H1 (cell line): ENCODE measurements around the gene PRDM15.

ENCODE experiments used
- EZH2 ChIP-seq: fragments of 200-600 bp; sonication (generic); IDR thresholded peaks from 2 replicates; pipeline ENCODE4 v1.7.1; 2012; ENCODE audit warnings: low read depth, mild to moderate bottlenecking, moderate library complexity, low read length, inconsistent platforms; ENCODE audit not compliant: severe bottlenecking
- POLR2A ChIP-seq, 2 experiments: IDR thresholded peaks; 1 replicate in 1 of 2; 2 replicates in 1 of 2; pipeline ENCODE4 v1.6.1; 2011; ENCODE audit warnings: low read depth in 2 of 2, low read length in 2 of 2, mild to moderate bottlenecking in 2 of 2; ENCODE audit errors: control extremely low read depth in 1 of 2
- POLR2AphosphoS5 ChIP-seq: IDR thresholded peaks from 2 replicates; pipeline ENCODE4 v1.6.1; 2011; ENCODE audit warnings: low read depth, low read length
- SIX5 ChIP-seq: IDR thresholded peaks from 2 replicates; pipeline ENCODE4 v1.6.1; 2011; ENCODE audit warnings: mild to moderate bottlenecking, low read depth, low read length
- TF ChIP-seq, protein P1 (sequence below), 3 experiments: IDR thresholded peaks; 1 replicate in 2 of 3; 2 replicates in 1 of 3; pipeline versions ENCODE4 v1.5.1 to v1.6.1; 2011; ENCODE audit warnings: low read length in 3 of 3, mild to moderate bottlenecking in 3 of 3, inconsistent platforms in 2 of 3, low read depth in 1 of 3, moderate library complexity in 1 of 3; ENCODE audit not compliant: insufficient read depth in 1 of 3; ENCODE audit errors: control extremely low read depth in 1 of 3

- TF ChIP-seq, protein P1, sequence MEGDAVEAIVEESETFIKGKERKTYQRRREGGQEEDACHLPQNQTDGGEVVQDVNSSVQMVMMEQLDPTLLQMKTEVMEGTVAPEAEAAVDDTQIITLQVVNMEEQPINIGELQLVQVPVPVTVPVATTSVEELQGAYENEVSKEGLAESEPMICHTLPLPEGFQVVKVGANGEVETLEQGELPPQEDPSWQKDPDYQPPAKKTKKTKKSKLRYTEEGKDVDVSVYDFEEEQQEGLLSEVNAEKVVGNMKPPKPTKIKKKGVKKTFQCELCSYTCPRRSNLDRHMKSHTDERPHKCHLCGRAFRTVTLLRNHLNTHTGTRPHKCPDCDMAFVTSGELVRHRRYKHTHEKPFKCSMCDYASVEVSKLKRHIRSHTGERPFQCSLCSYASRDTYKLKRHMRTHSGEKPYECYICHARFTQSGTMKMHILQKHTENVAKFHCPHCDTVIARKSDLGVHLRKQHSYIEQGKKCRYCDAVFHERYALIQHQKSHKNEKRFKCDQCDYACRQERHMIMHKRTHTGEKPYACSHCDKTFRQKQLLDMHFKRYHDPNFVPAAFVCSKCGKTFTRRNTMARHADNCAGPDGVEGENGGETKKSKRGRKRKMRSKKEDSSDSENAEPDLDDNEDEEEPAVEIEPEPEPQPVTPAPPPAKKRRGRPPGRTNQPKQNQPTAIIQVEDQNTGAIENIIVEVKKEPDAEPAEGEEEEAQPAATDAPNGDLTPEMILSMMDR (IDR thresholded peaks at IDR 0.05; ENCODE audit: control extremely low read depth in 1 of 3, insufficient read depth in 1 of 3, low read depth in 1 of 3, low read length in 3 of 3), result no peak
- TF ChIP-seq EZH2 (no peak), POLR2AphosphoS5 (no peak), POLR2A (IDR thresholded peaks at IDR 0.05; ENCODE audit: control extremely low read depth in 1 of 2, low read depth in 2 of 2, low read length in 2 of 2) (no peak), SIX5 (no peak)
Observed at GRCh38 chr21:41813226-41813625, 65.9 kb downstream of the PRDM15 start.
